Esophagus squamous epithelium (tissue), 4 donors: ENCODE data around the gene FRMD4A.

ENCODE experiments used
- CTCF ChIP-seq, 6 experiments: fragments of 450-650 bp in 4 of 6; fragments of 200-600 bp in 2 of 6; sonication (generic) in 2 of 6; IDR thresholded peaks; one replicate each; pipeline ENCODE4 v1.5.1; 2016 to 2019; ENCODE audit warnings: antibody characterized with exemption in 6 of 6, mild to moderate bottlenecking in 4 of 6, moderate library complexity in 4 of 6
- POLR2A ChIP-seq, 4 donors: fragments of 450-650 bp; IDR thresholded peaks; one replicate each; pipeline ENCODE4 v1.6.1; 2017; ENCODE audit warnings: antibody characterized with exemption in 4 of 4, mild to moderate bottlenecking in 4 of 4, moderate library complexity in 3 of 4

- TF ChIP-seq CTCF (IDR thresholded peaks at IDR 0.05): no peak
- no peak for TF ChIP-seq POLR2A (IDR thresholded peaks at IDR 0.05)
Measured at GRCh38 chr10:14377591-14378175, 47.0 kb upstream of the FRMD4A start.
